Measurements from ENCODE around the gene TGFBI. TPM values are rescaled to one million over a fixed set of nuclear protein-coding genes. Genes with fewer than 3 reads are reported as not detected.

The TGFBI gene
- total RNA-seq, 1 donor from 2014 or later, result 13.4 TPM

DNA sequence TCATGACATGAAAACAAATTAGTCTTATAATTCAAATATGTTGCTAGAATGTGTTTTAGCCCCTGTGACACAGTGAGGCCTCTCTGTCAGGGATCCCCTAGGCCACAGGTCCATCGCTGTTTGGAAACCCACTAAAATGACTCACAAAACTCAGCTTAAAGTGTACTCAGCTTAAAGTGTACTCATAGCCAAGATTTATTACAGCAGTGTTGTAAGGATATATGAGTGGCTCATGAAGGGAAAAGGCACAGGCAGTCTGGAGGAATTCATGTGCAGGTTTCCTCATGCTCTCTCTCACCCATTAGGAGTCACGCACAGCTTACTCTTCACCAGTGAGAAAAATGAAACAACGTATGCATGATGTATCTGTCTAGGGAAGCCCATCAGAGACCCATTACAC is 24.4 kb upstream of the TGFBI start:
- ATAC-seq, result no peak

DNA sequence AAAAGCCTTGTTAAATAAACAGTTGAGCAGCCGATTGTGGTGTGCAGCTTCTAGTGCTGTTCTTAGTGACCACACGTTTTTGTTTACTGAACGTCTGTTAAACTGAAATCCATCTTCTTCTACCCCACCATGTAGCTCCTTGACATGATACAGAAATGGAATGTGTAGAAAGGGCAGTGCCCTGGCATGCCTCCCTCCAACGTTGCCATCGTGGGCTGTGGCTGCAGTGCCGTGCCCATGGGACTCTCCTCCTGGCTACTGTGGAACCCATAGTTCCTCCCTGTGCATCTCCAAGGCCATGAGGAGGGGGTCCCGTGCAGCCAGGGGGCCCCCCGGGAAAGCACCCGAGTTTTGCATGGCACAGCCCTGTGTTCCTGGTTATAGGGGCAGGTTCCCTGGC is 23.3 kb upstream of the TGFBI start:
- ATAC-seq, result no peak

GRCh38 chr5:136006164-136006563 is 22.6 kb upstream of the TGFBI start:
- no peak for ATAC-seq

DNA sequence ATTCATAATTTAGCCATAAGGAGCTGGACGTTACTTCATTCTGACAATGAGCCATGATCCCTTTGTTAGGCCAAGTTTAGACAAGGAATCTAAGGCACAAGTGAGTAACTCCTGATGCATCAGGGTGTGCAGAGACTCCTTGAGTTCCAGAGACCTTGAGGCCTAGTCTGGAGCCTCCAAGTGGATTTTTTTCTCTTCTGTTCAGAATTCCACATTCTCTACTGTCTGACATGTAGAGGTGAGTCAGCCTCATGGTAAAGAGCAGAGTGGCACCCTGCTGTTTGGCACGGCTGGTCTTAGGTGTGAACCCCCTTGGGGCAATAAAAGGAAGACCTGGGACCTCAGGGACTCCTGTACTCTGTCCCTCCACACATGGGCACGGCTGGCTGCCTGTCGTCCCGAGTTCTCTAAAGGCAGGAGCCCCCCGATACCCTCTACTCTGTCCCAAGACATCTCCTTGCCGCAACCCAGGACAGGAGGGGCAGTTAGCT is 22.0 kb upstream of the TGFBI start:
- ATAC-seq, result peak; percentile 28

DNA sequence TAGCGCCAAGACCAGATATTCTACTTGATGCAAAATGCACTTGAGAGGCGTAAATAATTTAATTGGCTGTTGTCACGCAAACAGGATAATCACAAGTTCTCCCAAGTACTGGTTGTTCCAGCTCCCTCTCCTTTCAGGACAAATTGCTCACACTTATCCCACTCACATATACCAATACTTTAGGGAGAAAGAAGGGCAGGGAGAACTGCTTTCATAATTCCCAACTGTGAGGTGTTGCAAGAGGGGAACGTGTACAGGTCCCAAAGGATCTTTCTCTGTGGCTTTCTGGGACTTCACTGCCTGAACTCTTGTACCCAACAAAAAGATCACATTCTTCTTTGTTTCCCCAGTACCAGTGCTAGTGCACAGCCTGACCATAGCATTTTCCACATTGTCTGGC is 21.5 kb upstream of the TGFBI start:
- no peak for ATAC-seq

- peak; percentile 42 for ATAC-seq
Observed at GRCh38 chr5:136011414-136012001, 17.3 kb upstream of the TGFBI start.

DNA sequence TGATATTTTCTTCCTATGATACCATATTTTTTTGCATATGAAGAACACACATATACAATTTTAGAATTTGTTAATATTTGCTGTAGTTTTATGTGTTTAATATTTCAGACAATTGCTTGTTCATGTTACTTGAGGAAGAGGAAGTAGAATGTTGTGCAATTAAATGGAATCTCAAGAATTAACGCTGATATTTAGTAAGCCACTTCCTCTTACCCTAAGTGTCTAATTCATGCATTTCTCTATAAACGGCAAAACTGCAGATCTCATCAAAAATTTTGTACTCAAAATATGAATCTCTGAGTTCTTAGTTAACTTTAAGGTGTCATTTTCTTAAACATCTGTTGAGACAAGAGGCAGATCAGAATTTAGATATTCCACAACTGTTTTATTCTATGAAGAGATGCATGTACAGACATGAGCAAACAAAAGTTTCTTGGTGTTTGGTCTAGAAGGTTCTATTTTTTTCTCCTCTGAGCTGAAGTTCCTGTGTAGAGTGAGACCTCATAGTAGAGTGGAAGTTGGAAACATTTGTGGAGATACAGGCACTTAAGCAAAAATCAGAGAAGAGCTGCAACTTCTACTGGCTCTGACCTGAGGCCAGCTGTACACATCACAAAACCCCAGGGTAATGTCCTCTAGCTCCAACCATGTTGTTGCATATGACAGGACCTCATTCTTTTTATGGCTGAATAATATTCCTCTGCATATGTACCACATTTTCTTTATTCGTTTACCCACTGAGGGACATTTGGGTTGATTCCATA is 16.6 kb upstream of the TGFBI start:
- no peak for ATAC-seq

DNA sequence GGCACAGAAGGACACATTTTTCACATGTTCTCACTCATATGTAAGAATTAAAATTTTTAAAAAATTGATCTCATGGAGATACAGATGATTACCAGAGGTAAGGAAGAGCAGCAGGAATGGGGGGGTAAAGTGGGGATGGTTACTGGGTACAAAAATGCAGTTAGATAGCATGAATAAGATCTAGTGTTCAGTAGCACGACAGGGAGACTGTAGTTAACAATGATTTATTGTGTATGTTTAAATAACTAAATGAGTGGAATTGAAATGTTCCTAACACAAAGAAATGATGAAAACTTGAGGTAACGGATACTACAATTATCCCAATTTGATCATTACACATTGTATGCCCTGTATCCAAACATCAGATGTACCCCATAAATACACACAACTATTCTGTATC is 15.2 kb upstream of the TGFBI start:
- no peak for ATAC-seq

- no peak for ATAC-seq
Observed at GRCh38 chr5:136014049-136015002, 14.5 kb upstream of the TGFBI start.

DNA sequence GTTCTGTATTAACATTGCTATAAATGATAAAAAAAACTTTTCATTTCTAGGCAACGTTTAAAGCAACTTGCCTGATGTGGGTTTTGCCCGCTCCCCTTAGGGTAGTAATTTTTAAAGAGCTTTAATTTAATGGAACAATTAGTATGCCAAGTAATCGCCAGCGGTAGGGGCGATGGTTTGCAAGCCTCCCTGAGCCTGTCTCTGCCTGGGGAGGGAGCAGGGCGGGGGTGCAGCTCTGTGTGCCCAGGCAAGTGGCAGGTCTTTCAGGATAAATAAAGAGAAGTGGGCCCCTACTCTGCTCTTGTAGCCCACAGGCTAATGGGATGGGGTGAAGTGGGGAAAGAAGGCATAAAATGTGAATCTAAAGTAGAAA is 13.8 kb upstream of the TGFBI start:
- ATAC-seq, result no peak

GRCh38 chr5:136015966-136016650 is 12.7 kb upstream of the TGFBI start:
- no peak for ATAC-seq

DNA sequence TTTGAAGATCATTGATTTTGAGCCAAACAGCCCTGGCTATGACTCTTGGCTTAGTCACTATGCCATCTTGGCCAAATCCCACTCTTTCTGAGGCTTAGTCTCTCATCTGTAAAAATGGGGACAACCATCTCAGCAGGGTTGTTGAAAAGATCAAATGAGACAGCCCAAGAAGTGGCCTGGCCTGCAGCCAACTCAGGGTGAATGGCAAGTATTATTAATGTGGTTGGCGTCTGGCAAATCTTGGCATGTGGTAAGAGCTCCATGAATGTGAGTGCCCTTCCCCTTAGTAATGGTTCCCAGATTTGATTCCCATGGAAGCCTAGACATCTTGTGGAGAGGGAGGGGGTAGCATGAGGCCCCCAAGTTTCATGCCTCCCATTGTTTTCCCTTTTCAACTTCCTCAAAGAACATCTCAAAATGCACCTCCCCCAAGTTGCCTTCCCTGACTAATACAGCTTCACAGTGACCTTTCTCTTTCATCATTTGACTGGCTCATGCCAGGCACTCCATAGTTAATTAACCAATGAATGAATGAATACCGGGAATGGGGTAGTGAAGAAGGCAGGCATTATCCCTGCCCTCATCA is 11.8 kb upstream of the TGFBI start:
- peak; percentile 12 for ATAC-seq

DNA sequence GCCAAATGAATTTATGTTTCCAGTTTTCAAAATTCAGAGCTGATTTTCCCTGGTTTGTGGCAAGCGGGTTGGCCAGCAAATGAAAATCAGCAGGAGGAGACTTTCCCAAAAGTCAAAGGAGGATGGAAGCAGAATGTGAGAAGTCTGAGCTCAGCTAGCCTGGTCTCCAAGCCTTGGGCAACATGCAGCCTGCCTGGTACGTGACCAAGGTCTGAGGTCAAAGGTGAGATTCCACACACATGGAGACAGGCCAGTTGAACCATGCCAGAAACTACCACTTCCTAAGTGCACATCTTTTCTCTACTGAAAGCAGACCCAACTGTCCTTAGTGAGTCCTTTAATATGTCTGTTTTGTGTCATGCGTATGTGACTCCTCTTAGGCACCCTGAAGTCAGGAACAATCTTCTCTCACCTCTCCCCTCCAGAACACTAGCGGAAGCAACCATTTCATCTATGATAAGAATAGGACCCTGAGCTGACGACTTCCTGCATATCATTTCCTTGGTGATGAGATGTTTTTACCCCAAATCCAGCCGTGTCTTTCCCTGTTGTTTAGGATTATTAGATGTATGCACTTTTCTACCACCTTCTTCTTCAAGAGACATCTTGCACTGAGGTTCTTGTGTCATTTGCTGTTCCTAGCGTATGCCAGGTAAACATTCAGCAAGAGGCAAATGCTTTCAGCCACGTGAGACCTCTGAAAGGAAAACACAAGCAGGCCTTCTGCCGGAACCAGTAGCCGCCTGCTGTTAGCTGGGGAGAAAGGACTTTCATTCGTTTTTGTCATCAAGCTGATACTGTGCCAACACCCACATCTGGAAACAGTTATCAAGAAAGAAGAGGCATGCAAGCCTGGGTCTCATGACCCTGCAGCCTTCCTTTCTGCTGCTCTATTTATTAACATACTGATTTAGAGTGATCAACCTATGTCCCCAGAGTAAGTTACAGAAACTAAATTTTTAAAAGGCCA is 9.7 kb upstream of the TGFBI start:
- ATAC-seq, result no peak

GRCh38 chr5:136020001-136020382 is 8.8 kb upstream of the TGFBI start:
- ATAC-seq, result no peak

- ATAC-seq, result peak; percentile 70
Observed at GRCh38 chr5:136020383-136021015, 8.3 kb upstream of the TGFBI start.

GRCh38 chr5:136021016-136021405 is 7.8 kb upstream of the TGFBI start:
- ATAC-seq, result no peak

DNA sequence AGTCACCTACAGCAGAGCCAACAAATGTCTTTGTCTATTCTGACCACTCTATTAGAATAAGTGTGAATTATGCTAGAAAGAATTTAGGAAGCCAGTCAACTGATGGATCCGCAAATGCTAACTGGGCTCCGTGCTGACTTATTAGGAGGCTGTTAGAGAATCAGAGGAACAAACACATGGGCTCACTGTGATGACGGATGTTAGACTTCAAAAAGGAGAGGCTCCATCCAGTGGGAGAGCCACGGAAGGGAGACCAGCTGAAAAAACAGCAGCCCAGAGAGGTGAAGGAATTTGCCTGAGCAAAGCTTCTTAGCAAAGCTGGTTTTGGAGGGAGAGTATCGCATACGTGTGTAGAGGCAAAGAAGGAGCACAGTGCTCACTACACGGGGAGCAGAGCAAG is 5.8 kb upstream of the TGFBI start:
- ATAC-seq, result no peak

DNA sequence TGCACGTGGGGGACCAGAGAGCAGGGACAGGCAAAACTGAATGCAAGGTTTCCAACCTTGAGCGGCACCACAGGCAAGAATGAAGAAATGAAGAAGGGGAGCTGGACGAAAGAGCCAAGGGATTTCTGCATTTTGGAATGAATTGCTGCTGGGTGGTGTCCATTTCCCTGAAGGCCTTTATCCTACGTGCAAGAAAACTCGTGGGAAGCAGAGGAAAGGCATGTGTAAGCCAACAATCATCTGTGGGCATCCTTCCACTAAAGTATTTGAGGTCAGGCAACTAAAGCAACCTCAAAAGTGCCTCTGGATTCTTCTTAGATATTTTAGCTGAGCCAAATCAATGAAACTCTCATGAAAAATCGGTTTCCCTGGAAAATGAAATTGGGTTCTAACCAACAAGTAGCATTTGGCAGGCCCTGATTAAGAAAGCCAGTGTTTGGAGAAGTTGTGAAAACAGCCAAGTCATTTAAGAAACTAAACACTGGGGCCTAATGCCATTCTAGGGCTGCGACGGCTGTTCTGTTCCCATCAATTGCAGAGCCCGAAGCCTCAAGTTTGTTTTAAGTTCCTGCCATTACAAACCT is 4.7 kb upstream of the TGFBI start:
- ATAC-seq, result no peak

DNA sequence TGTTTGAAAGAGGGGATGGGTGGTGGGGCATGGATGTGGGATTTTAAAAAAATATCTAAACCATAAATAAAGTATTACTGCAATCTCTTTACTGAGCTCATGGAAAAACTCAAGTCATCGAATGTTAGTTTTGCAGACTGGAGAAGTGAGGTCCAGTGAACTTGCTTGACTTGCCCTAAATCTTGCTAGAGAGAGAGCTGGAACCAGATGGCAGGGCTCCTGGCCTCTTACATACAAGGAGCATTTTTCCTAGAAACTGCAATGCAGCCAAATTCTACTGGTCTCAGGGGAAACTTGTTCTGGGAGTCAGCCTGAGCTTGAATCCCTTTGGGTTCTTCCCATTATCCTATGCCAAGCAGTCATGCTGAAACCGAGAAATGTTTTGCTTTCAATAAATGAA is 2.9 kb upstream of the TGFBI start:
- no peak for ATAC-seq

DNA sequence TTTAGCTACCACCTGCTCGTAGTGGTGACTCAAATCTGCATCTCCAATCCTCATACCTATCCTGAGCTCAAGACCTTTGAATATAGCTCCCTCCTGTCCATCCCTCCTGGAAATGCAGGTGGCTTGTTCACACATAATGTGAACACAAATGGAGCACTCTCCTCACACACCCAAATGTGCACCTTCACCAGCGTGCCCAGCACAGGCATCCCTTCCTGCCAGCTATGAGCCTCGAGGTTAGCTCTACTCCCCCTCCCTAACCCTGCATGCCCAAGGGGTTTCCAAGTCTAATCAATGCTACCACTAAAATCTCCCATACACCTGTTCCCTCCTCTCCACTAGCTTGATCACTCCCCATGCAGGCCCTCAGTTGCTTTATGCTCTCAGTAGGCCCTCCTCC is 2.2 kb upstream of the TGFBI start:
- no peak for ATAC-seq
